NT2/D1 (cell line): ENCODE results near the gene TCF4.

Experiments used
- DNase-seq: peaks from one replicate; pipeline ENCODE4 v3.0.0-alpha.2; 2011; ENCODE audit warnings: low read depth, low spot score
- H3K27me3 ChIP-seq: 2 replicates; pipeline ENCODE4 v1.6.0; 2011; ENCODE audit warnings: mild to moderate bottlenecking; ENCODE audit not compliant: insufficient read length, insufficient read depth
- H3K36me3 ChIP-seq: 2 replicates; pipeline ENCODE4 v1.6.1; 2011; ENCODE audit warnings: mild to moderate bottlenecking, low read length, mixed read lengths; ENCODE audit not compliant: insufficient read depth, insufficient read length
- H3K4me1 ChIP-seq: 2 replicates; pipeline ENCODE4 v1.5.1; 2011; ENCODE audit not compliant: insufficient read depth, insufficient read length
- H3K4me3 ChIP-seq: 2 replicates; pipeline ENCODE4 v1.5.1; 2011; ENCODE audit warnings: low read depth; ENCODE audit not compliant: insufficient read length
- H3K9ac ChIP-seq: 2 replicates; pipeline ENCODE4 v1.6.0; 2011; ENCODE audit warnings: low read depth; ENCODE audit not compliant: insufficient read length
- H3K9me3 ChIP-seq: 2 replicates; pipeline ENCODE4 v1.5.1; 2011; ENCODE audit warnings: mild to moderate bottlenecking, low read length; ENCODE audit not compliant: insufficient read depth
- SUZ12 ChIP-seq: IDR thresholded peaks from 2 replicates; pipeline ENCODE4 v1.6.1; 2011; ENCODE audit not compliant: insufficient read length, insufficient read depth; ENCODE audit errors: extremely low read depth
- YY1 ChIP-seq: IDR thresholded peaks from 2 replicates; pipeline ENCODE4 v1.6.1; 2011; ENCODE audit not compliant: insufficient read length, insufficient read depth
- ZNF274 ChIP-seq: IDR thresholded peaks from 2 replicates; pipeline ENCODE4 v1.6.1; 2011; ENCODE audit warnings: mild to moderate bottlenecking, low read depth, low read length

Gene TCF4

GRCh38 chr18:55286257-55286825 lies 301.7 kb downstream of the TCF4 start:
- no peaks in the 10 kb centered on the region for H3K27me3 ChIP-seq
- DNase-seq = no peak
- no peak overlapping the region for H3K9ac ChIP-seq
- H3K4me3 ChIP-seq = no peak overlapping the region
- H3K36me3 ChIP-seq = no peaks in the 10 kb centered on the region
- no peaks in the 10 kb centered on the region for H3K4me1 ChIP-seq
- TF ChIP-seq SUZ12 = no peak
- no peak for TF ChIP-seq ZNF274
- TF ChIP-seq YY1 = no peak
- no peaks in the 10 kb centered on the region for H3K9me3 ChIP-seq

DNA sequence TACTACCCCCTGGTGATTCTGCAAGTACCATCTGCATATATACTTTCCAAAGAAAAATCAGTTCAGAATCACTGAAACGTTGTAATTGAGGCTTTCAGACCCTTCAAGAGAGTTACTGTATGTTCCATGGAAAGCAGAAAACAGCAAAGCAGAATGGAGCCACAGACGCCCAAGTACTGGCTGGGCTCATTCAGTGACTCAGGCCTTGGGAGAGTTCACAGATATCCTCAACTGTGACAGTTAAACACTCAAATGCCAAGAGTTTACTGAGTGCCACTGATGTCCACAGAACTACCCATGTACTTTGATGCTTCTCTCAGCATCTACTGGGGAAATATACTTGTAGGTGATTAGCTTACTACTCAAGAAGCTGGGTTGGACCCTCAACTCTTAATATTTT lies 303.4 kb downstream of the TCF4 start:
- H3K36me3 ChIP-seq = no peaks in the 10 kb centered on the region
- TF ChIP-seq YY1 = no peak
- TF ChIP-seq ZNF274 = no peak
- no peak for TF ChIP-seq SUZ12
- no peak overlapping the region for H3K9ac ChIP-seq
- no peaks in the 10 kb centered on the region for H3K27me3 ChIP-seq
- H3K4me3 ChIP-seq = no peak overlapping the region
- H3K4me1 ChIP-seq = no peaks in the 10 kb centered on the region
- no peaks in the 10 kb centered on the region for H3K9me3 ChIP-seq
- no peak for DNase-seq

GRCh38 chr18:55283309-55283708 lies 304.7 kb downstream of the TCF4 start:
- DNase-seq = no peak
- H3K27me3 ChIP-seq = no peaks in the 10 kb centered on the region
- H3K9me3 ChIP-seq = no peaks in the 10 kb centered on the region
- TF ChIP-seq SUZ12 (no peak), YY1 (no peak), ZNF274 (no peak)
- no peak overlapping the region for H3K4me3 ChIP-seq
- H3K36me3 ChIP-seq = peaks cover 5% of the 10 kb centered on the region
- H3K9ac ChIP-seq = no peak overlapping the region
- H3K4me1 ChIP-seq = no peaks in the 10 kb centered on the region

- no peaks in the 10 kb centered on the region for H3K9me3 ChIP-seq
- no peaks in the 10 kb centered on the region for H3K4me1 ChIP-seq
- peaks cover 5% of the 10 kb centered on the region for H3K36me3 ChIP-seq
- H3K4me3 ChIP-seq = no peak overlapping the region
- no peak overlapping the region for H3K9ac ChIP-seq
- DNase-seq = no peak
- H3K27me3 ChIP-seq = no peaks in the 10 kb centered on the region
- no peak for TF ChIP-seq SUZ12
- TF ChIP-seq ZNF274 = no peak
These were observed 307.5 kb downstream of the TCF4 start for GRCh38 chr18:55280503-55280902.

GRCh38 chr18:55275039-55275901 lies 312.7 kb downstream of the TCF4 start:
- Histone ChIP-seq H3K4me3 (no peak overlapping the region), H3K9me3 (no peaks in the 10 kb centered on the region), H3K9ac (no peak overlapping the region), H3K4me1 (no peaks in the 10 kb centered on the region), H3K27me3 (no peaks in the 10 kb centered on the region), H3K36me3 (peaks cover 5% of the 10 kb centered on the region)
- no peak for DNase-seq
- no peak for TF ChIP-seq SUZ12
- no peak for TF ChIP-seq ZNF274
- TF ChIP-seq YY1 = no peak

DNA sequence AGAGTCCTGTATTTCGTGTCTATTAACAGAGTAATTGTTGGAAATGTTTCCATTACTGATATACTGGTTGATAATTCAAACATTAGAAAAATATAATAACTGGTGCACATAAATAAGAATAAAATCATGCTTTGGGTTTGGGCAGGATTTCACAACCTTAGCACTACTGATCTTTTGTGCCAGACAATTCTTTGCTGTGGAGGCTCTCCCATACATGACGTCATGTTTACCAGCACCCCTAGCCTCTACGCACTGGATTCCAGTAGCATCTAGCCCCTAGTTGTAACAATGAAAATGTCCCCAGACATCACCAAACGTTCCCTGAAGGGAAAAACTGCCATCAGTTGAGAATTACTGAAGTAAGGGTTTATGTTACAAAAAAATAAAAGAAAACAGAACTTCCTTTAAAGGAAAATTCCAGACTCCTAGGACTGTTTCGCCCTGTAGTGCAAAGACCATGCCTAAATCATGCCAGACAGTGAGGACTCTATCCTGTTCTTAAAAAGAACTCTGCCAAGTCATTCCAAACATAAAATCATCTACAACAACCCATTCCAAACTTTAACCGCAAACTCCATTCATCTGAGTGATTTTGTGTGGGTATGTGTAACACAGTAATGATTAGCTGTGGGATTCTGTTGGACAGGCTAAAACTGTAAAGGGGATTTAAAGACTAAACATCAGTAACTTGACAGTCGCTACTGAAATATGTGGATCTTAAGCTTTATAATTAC lies 315.3 kb downstream of the TCF4 start:
- no peak overlapping the region for H3K9ac ChIP-seq
- H3K36me3 ChIP-seq = peaks cover 2% of the 10 kb centered on the region
- no peak overlapping the region for H3K4me3 ChIP-seq
- no peak for DNase-seq
- no peaks in the 10 kb centered on the region for H3K4me1 ChIP-seq
- no peak for TF ChIP-seq ZNF274
- no peak for TF ChIP-seq SUZ12
- no peak for TF ChIP-seq YY1
- no peaks in the 10 kb centered on the region for H3K27me3 ChIP-seq
- no peaks in the 10 kb centered on the region for H3K9me3 ChIP-seq

GRCh38 chr18:55269622-55270021 lies 318.4 kb downstream of the TCF4 start:
- Histone ChIP-seq H3K36me3 (peaks cover 6% of the 10 kb centered on the region), H3K4me1 (no peaks in the 10 kb centered on the region), H3K9ac (no peak overlapping the region), H3K4me3 (no peak overlapping the region), H3K9me3 (no peaks in the 10 kb centered on the region), H3K27me3 (no peaks in the 10 kb centered on the region)
- no peak for DNase-seq
- TF ChIP-seq SUZ12 = no peak
- no peak for TF ChIP-seq YY1
- TF ChIP-seq ZNF274 = no peak
